Measurements from ENCODE around the gene CTIF.

CTIF gene

DNA sequence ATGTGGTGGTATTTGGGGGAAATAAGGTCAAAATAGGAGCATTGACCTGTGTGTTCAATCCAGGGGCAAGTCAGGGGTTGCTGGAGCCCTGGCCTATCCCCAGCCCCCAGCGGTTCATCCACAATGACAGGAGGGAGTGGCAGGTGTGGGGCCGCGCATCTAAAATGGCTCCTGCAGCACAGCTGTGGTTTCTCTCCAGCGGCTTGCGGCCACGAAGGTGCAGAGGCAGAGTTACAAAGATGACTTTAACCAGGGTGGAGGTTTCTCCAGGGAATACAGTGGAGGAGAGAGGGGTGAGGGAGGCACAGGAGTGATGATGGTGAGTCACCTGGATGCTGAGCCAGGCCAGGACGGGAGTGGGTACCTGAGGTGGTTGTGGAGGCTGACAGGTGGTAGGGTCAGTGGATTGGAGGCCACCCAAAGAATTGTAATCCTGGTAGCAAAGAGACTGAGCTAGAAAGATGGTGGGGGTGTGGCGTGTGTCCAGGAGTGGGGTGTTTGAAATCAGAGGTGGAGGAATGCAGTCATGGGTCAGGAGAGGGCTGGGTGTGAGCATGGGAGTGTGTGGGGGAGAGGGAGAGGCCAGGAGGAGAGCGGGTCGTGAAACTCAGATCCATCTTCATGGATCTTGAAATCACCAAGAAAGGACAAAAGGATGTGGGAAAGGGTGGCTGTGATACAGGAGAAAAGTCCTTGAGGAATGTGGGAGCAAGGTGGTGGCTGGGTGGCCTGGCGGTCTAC is 83.2 kb downstream of the CTIF start:
- H3K4me1 ChIP-seq: peaks cover 25% of the 10 kb centered on the region
- H3K4me2 ChIP-seq: peak overlapping the region; percentile 59
- H3K27ac ChIP-seq: no peak overlapping the region; the same call in 1 of the 2 replicates
- H3K9me3 ChIP-seq: no peaks in the 10 kb centered on the region
- H3K27me3 ChIP-seq: no peaks in the 10 kb centered on the region
- TF ChIP-seq Cebpa-rat (IDR thresholded peaks at IDR 0.05): no peak
- H3K9ac ChIP-seq: no peak overlapping the region
- no peak overlapping the region for H3K4me3 ChIP-seq
- H3K36me3 ChIP-seq: peaks cover 21% of the 10 kb centered on the region
- peaks cover 40% of the 10 kb centered on the region for H4K20me1 ChIP-seq

- H3K27ac ChIP-seq: no peak overlapping the region; the same call in 1 of the 2 replicates
- H3K4me2 ChIP-seq: peak overlapping the region; percentile 59
- no peak overlapping the region for H3K4me3 ChIP-seq
- H3K27me3 ChIP-seq: no peaks in the 10 kb centered on the region
- H3K4me1 ChIP-seq: peaks cover 25% of the 10 kb centered on the region
- H3K36me3 ChIP-seq: peaks cover 21% of the 10 kb centered on the region
- TF ChIP-seq Cebpa-rat (IDR thresholded peaks at IDR 0.05): no peak
- H4K20me1 ChIP-seq: peaks cover 30% of the 10 kb centered on the region
- H3K9me3 ChIP-seq: no peaks in the 10 kb centered on the region
- no peak overlapping the region for H3K9ac ChIP-seq
These were observed 84.1 kb downstream of the CTIF start for GRCh38 chr18:48622911-48623431.

DNA sequence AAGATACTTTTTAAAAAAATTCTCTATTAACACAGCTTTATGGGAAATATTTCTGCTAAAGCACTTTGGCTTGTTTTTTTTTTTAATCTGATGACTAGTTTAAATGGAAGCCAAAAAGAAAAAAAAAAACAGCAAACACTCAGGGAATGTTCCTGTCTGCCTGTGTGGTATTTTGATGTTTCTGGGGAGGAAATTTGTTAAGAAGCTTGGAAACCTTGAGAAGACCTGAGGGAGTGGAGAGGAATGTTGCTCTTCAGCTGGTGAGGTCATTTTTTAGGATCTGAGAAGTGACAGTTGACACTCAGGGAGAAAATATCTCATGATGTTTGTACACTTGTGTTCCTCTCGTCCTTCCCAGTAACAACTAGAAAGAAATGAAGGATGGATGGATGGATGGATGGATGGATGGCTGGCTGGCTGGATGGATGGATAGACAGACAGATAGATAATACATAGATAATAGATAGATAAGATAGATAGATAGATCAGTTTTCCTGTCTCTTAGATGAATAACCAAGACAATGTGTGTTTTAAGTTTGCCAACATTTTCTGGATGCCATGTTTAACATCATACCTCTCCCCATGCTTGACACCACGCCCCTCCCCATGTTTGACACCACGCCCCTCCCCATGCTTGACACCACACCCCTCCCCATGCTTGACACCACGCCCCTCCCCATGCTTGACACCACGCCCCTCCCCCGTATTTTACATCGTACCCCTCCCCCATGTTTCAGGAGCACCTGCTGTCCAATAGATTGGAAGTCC is 84.8 kb downstream of the CTIF start:
- Histone ChIP-seq H3K4me2 (peak overlapping the region; percentile 59), H3K27me3 (no peaks in the 10 kb centered on the region), H4K20me1 (peaks cover 23% of the 10 kb centered on the region; the same call in 1 of the 2 replicates), H3K9me3 (no peaks in the 10 kb centered on the region), H3K4me1 (peaks cover 25% of the 10 kb centered on the region), H3K27ac (no peak overlapping the region), H3K4me3 (no peak overlapping the region), H3K36me3 (peaks cover 25% of the 10 kb centered on the region), H3K9ac (no peak overlapping the region)
- no peak for TF ChIP-seq Cebpa-rat (IDR thresholded peaks at IDR 0.05)

- no peak for TF ChIP-seq Cebpa-rat (IDR thresholded peaks at IDR 0.05)
- Histone ChIP-seq H3K9me3 (no peaks in the 10 kb centered on the region), H3K27me3 (no peaks in the 10 kb centered on the region), H3K36me3 (peaks cover 22% of the 10 kb centered on the region), H3K9ac (no peak overlapping the region), H3K4me3 (no peak overlapping the region), H3K4me2 (no peak overlapping the region), H3K27ac (no peak overlapping the region), H3K4me1 (peaks cover 25% of the 10 kb centered on the region), H4K20me1 (peaks cover 11% of the 10 kb centered on the region; the same call in 1 of the 2 replicates)
These were observed 86.0 kb downstream of the CTIF start for GRCh38 chr18:48624856-48625255.

- Histone ChIP-seq H3K4me3 (no peak overlapping the region), H3K4me2 (no peak overlapping the region), H3K9me3 (no peaks in the 10 kb centered on the region), H3K9ac (no peak overlapping the region), H3K4me1 (peaks cover 15% of the 10 kb centered on the region), H3K36me3 (peaks cover 23% of the 10 kb centered on the region), H3K27ac (no peak overlapping the region), H3K27me3 (no peaks in the 10 kb centered on the region), H4K20me1 (peaks cover 11% of the 10 kb centered on the region; the same call in 1 of the 2 replicates)
- TF ChIP-seq Cebpa-rat (IDR thresholded peaks at IDR 0.05): no peak
These were observed 88.4 kb downstream of the CTIF start for GRCh38 chr18:48627216-48627615.

GRCh38 chr18:48629730-48630324 is 91.0 kb downstream of the CTIF start:
- Histone ChIP-seq H3K36me3 (peaks cover 38% of the 10 kb centered on the region), H3K27ac (no peak overlapping the region), H3K9me3 (no peaks in the 10 kb centered on the region), H3K27me3 (no peaks in the 10 kb centered on the region), H3K9ac (no peak overlapping the region), H4K20me1 (no peaks in the 10 kb centered on the region), H3K4me3 (no peak overlapping the region), H3K4me2 (no peak overlapping the region), H3K4me1 (no peaks in the 10 kb centered on the region)
- no peak for TF ChIP-seq Cebpa-rat (IDR thresholded peaks at IDR 0.05)

DNA sequence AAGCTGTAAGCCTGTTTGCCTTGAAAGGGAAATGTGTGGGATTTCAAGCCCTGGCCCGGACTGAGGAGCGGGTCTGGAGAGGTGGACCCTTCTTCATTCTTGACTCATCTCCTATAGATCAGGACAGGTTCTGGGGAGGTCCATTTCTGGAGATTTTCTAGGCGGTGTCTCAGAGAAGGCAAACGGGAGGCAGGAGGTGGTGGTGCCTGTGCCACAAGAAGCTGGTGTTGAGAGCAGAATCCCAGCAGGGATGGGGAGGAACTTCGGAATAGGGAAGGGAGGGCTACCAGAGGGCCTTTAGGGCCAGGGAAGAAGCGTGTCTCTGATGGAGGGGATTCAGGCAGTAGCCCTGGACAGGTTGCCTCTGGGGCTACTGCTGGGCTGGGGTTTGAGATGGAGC is 93.0 kb downstream of the CTIF start:
- Histone ChIP-seq H3K27ac (no peak overlapping the region), H3K27me3 (no peaks in the 10 kb centered on the region), H3K36me3 (peaks cover 42% of the 10 kb centered on the region), H3K9me3 (no peaks in the 10 kb centered on the region), H3K4me2 (no peak overlapping the region), H3K4me1 (no peaks in the 10 kb centered on the region), H3K4me3 (no peak overlapping the region), H3K9ac (no peak overlapping the region), H4K20me1 (no peaks in the 10 kb centered on the region)
- TF ChIP-seq Cebpa-rat (IDR thresholded peaks at IDR 0.05): no peak

GRCh38 chr18:48632676-48633257 is 93.9 kb downstream of the CTIF start:
- Histone ChIP-seq H4K20me1 (no peaks in the 10 kb centered on the region), H3K4me2 (no peak overlapping the region), H3K4me1 (no peaks in the 10 kb centered on the region), H3K36me3 (peaks cover 46% of the 10 kb centered on the region), H3K9ac (no peak overlapping the region), H3K27me3 (no peaks in the 10 kb centered on the region), H3K4me3 (no peak overlapping the region), H3K9me3 (no peaks in the 10 kb centered on the region), H3K27ac (no peak overlapping the region)
- no peak for TF ChIP-seq Cebpa-rat (IDR thresholded peaks at IDR 0.05)

GRCh38 chr18:48634491-48634890 is 95.7 kb downstream of the CTIF start:
- no peaks in the 10 kb centered on the region for H4K20me1 ChIP-seq
- H3K9me3 ChIP-seq: no peaks in the 10 kb centered on the region
- no peak for TF ChIP-seq Cebpa-rat (IDR thresholded peaks at IDR 0.05)
- H3K36me3 ChIP-seq: peaks cover 55% of the 10 kb centered on the region
- no peak overlapping the region for H3K4me3 ChIP-seq
- H3K4me1 ChIP-seq: no peaks in the 10 kb centered on the region
- H3K9ac ChIP-seq: no peak overlapping the region
- H3K27ac ChIP-seq: no peak overlapping the region
- H3K4me2 ChIP-seq: no peak overlapping the region
- H3K27me3 ChIP-seq: no peaks in the 10 kb centered on the region
